K562 (cell line): ENCODE measurements around the gene LEO1. TPM values are rescaled to one million over a fixed set of nuclear protein-coding genes. Genes with fewer than 3 reads are reported as not detected.

Experiments
- ASH1L ChIP-seq: fragments of 450-650 bp; IDR thresholded peaks from 2 replicates; pipeline ENCODE4 v1.6.1; 2018; ENCODE audit warnings: borderline replicate concordance, mild to moderate bottlenecking, low read depth; ENCODE audit not compliant: partially characterized antibody
- CHAMP1 ChIP-seq: fragments of 450-650 bp; IDR thresholded peaks from 2 replicates; pipeline ENCODE4 v1.6.1; 2016; ENCODE audit warnings: mild to moderate bottlenecking
- CHD1 ChIP-seq: fragments of 200-600 bp; sonication (generic); IDR thresholded peaks from one replicate; pipeline ENCODE4 v1.6.1; 2012; ENCODE audit warnings: mild to moderate bottlenecking, moderate library complexity, low read length, inconsistent platforms
- CREBBP ChIP-seq: IDR thresholded peaks from one replicate; pipeline ENCODE4 v1.6.1; 2012; ENCODE audit warnings: low read depth, mild to moderate bottlenecking, control low read depth, inconsistent platforms, low read length
- ESRRA ChIP-seq: fragments of 450-650 bp; IDR thresholded peaks from 2 replicates; pipeline ENCODE4 v1.6.1; 2014; ENCODE audit warnings: low read depth, mild to moderate bottlenecking, moderate library complexity, borderline replicate concordance
- HES1 ChIP-seq: fragments of 450-650 bp; IDR thresholded peaks from 2 replicates; pipeline ENCODE4 v1.6.1; 2016; ENCODE audit warnings: low read depth, mild to moderate bottlenecking, moderate library complexity
- KLF10 ChIP-seq: fragments of 250-450 bp; sonication (Bioruptor Pico); IDR thresholded peaks from 2 replicates; pipeline ENCODE4 v1.6.1; 2021; ENCODE audit warnings: matching md5 sums
- PHF20 ChIP-seq: fragments of 450-650 bp; IDR thresholded peaks from 2 replicates; pipeline ENCODE4 v1.6.1; 2018; ENCODE audit not compliant: partially characterized antibody
- RNF219 ChIP-seq: fragments of 250-450 bp; sonication (Bioruptor Pico); IDR thresholded peaks from 2 replicates; pipeline ENCODE4 v1.5.0; 2022; ENCODE audit warnings: mild to moderate bottlenecking
- SETDB1 ChIP-seq: IDR thresholded peaks from one replicate; pipeline ENCODE4 v1.6.1; 2012; ENCODE audit warnings: low read length, control low read depth, inconsistent platforms
- SMAD1 ChIP-seq: fragments of 150-350 bp; IDR thresholded peaks from 2 replicates; pipeline ENCODE4 v1.6.1; 2014; ENCODE audit warnings: low read length, low read depth; ENCODE audit not compliant: partially characterized antibody
- SRF ChIP-seq, 2 experiments: fragments of 250-450, 450-650 bp in 1 of 2; sonication (Bioruptor Pico) in 1 of 2; sonication (generic) in 1 of 2; formaldehyde crosslinking; IDR thresholded peaks; 2 replicates each; pipeline versions ENCODE4 v1.5.0 to v1.5.1; 2020 to 2022; ENCODE audit warnings: mild to moderate bottlenecking in 1 of 2, missing genetic modification reagents in 1 of 2
- STAT6 ChIP-seq: sonication (generic); formaldehyde crosslinking; IDR thresholded peaks from 2 replicates; pipeline ENCODE4 v1.8.1; 2023; ENCODE audit warnings: mild to moderate bottlenecking, missing genetic modification reagents
- SUPT5H ChIP-seq: fragments of 450-650 bp; IDR thresholded peaks from 2 replicates; pipeline ENCODE4 v1.6.1; 2016
- TEAD2 ChIP-seq: fragments of 450-650 bp; IDR thresholded peaks from 2 replicates; pipeline ENCODE4 v1.6.1; 2016; ENCODE audit warnings: missing genetic modification characterization, control low read depth, missing compliant biosample characterization
- TFAM ChIP-seq: fragments of 250-450 bp; sonication (Bioruptor Pico); conservative IDR thresholded peaks from 2 replicates; pipeline ENCODE4 v1.5.0; 2021; ENCODE audit warnings: mild to moderate bottlenecking, moderate library complexity
- TRIM24 ChIP-seq, 2 experiments: fragments of 450-650 bp; IDR thresholded peaks; 2 replicates each; pipeline ENCODE4 v1.6.1; 2016
- TRIM28 ChIP-seq: fragments of 450-650 bp; IDR thresholded peaks from 2 replicates; pipeline ENCODE4 v1.6.1; 2017
- ZBTB12 ChIP-seq: fragments of 250-450 bp; sonication (Bioruptor Pico); IDR thresholded peaks from 2 replicates; pipeline ENCODE4 v1.4.0; 2020
- ZNF699 ChIP-seq: fragments of 250-450 bp; sonication (Bioruptor Pico); IDR thresholded peaks from 2 replicates; pipeline ENCODE4 v1.8.0; 2021; ENCODE audit warnings: mild to moderate bottlenecking, moderate library complexity; ENCODE audit not compliant: insufficient replicate concordance
- polyA plus RNA-seq, 8 experiments: library from polyadenylated mRNA; depleted of rRNA in 4 of 8; stranded (reverse) in 5 of 8; unstranded in 3 of 8; fragments of >200 nt; fragmentation: Nextera tagmentation in 2 of 8; fragmentation: Illumina TruSeq in 1 of 8; extraction: Ambion mirVana in 2 of 8; extraction: Trizol in 1 of 8; gene quantifications; 2 replicates each; pipeline versions ENCODE4 v1.2.1 to v1.2.3, GENCODE V29; 2011 to 2014; ENCODE audit warnings: inconsistent platforms in 1 of 8, missing spikeins in 1 of 8
- total RNA-seq, 7 experiments: library from RNA; depleted of rRNA in 6 of 7; stranded (reverse); fragments of >200 nt in 6 of 7; fragmentation: Illumina TruSeq in 2 of 7; extraction: Trizol in 2 of 7; gene quantifications; 2 replicates each; pipeline versions ENCODE4 v1.2.1 to v1.2.3, GENCODE V29; 2011 to 2021; ENCODE audit warnings: low replicate concordance in 1 of 7

The LEO1 gene
- total and polyA plus RNA-seq, 9 of the 15 experiments (the other 6 are each of a cell fraction or from before 2014, with no cell fraction given), result 8.4 to 48.3 (median 37.9) TPM

- TF ChIP-seq ESRRA (peak; percentile 54; the same call in 1 of the 2 replicates), KLF10 (CRISPR knock-in tag) (no peak), SMAD1 (peak; percentile 35), RNF219 (CRISPR knock-in tag) (no peak), STAT6 (no peak), ASH1L (no peak), ZNF699 (CRISPR knock-in tag) (no peak), SETDB1 (no peak), HES1 (no peak; the same call in 1 of the 2 replicates), SRF (CRISPR knock-in tag; IDR thresholded peaks at IDR 0.05) (0 out of 4 replicates have a peak, but pooled peaks of 1 of the 2 experiments have one; percentile 26), CREBBP (no peak), TFAM (CRISPR knock-in tag) (no peak), TEAD2 (tag) (no peak), ZBTB12 (CRISPR knock-in tag) (no peak), SUPT5H (peak; percentile 94), TRIM24 (IDR thresholded peaks at IDR 0.05) (no peak), PHF20 (peak; percentile 89), CHAMP1 (peak; percentile 87), CHD1 (no peak), TRIM28 (peak; percentile 73)
These were observed at the start of gene LEO1 (continued) for GRCh38 chr15:51971375-51972133.
